ENCODE data around the gene CYTL1.

CYTL1 gene

DNA sequence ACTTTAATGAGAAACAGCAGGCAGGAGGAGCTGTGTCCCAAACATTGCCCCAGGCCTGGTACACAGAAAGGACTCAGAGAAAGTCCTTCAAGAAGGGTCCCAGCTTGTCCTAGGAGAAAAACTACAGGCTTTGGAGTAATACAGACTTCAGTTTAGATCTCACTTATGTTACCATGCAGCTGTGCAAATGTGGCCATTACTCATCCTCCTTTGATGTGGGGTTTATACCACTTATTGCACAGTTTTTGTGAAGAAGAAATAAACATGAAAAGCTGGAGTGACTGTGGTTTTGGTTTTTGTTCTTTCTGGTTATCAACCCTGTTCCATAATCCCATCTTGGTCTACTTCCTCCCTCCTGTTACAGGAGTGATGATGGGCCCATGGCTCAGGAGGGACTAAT is 8.1 kb upstream of the CYTL1 start:
- DNase-seq (ENCODE audit: low read depth) = no peak
- no peak overlapping the region for H3K4me3 ChIP-seq (ENCODE audit: low read depth, low read length)
- TF ChIP-seq, protein P1, sequence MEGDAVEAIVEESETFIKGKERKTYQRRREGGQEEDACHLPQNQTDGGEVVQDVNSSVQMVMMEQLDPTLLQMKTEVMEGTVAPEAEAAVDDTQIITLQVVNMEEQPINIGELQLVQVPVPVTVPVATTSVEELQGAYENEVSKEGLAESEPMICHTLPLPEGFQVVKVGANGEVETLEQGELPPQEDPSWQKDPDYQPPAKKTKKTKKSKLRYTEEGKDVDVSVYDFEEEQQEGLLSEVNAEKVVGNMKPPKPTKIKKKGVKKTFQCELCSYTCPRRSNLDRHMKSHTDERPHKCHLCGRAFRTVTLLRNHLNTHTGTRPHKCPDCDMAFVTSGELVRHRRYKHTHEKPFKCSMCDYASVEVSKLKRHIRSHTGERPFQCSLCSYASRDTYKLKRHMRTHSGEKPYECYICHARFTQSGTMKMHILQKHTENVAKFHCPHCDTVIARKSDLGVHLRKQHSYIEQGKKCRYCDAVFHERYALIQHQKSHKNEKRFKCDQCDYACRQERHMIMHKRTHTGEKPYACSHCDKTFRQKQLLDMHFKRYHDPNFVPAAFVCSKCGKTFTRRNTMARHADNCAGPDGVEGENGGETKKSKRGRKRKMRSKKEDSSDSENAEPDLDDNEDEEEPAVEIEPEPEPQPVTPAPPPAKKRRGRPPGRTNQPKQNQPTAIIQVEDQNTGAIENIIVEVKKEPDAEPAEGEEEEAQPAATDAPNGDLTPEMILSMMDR (IDR thresholded peaks at IDR 0.05; ENCODE audit: control insufficient read depth, extremely low read depth, insufficient read depth) = no peak

DNA sequence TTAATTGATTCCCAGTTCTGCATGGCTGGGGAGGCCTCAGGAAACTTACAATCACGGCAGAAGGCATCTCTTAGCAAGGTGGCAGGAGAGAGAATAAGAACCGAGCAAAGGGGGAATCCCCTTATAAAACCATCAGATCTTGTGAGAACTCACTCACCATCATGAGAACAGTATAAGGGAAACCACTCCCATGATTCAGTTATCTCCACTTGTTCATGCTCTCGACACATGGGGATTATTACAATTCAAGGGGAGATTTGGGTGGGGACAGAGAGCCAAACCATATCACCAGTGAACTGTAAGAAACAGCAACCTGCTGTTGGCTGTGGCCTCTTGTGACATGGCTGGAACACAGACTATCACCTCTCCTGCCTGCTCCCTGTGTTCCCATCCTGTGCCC is 7.1 kb upstream of the CYTL1 start:
- TF ChIP-seq, protein P1 (IDR thresholded peaks at IDR 0.05; ENCODE audit: control insufficient read depth, extremely low read depth, insufficient read depth) = no peak
- no peak overlapping the region for H3K4me3 ChIP-seq (ENCODE audit: low read depth, low read length)
- no peak for DNase-seq (ENCODE audit: low read depth)

DNA sequence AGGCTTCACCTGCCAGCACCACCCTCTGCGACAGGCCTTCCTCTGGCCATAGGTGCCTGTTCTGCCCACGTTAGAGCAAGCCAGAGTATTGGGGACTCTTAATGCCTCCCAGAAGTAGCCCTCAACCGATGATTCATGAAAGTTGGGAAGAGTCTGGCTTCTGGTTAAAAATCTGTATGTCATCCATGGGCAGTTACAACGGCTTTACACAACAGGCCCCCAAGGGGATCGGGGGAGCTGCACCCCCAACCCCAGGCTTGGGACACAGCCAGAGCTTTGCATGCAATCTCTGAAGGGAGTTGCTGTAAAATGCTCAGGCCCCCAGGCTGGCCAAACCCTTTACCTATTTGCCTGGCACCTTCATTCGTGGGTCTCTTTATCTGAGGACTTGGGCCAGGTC is 5.4 kb upstream of the CYTL1 start:
- TF ChIP-seq, protein P1 (IDR thresholded peaks at IDR 0.05; ENCODE audit: control insufficient read depth, extremely low read depth, insufficient read depth) = no peak
- no peak overlapping the region for H3K4me3 ChIP-seq (ENCODE audit: low read depth, low read length)
- DNase-seq (ENCODE audit: low read depth) = no peak

DNA sequence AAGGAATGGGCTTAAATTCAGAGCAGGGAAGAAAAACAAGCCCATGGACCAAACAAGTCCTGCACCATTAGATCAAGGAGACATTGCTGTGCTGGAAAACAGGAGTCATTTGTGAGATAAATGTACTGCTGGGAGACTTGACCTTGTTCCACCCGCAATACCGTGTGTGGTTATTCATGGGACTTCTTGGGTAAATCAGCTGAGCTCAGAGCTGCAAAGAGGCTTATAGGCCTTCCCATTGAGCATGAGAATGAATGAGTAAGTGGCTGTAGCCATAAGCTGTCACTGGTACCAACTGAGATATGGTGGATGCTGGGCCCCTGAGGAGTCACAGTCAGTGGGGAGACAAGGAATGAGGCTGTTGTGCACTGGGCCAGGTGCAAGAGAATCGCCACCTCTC is 2.3 kb upstream of the CYTL1 start:
- DNase-seq (ENCODE audit: low read depth) = no peak
- H3K4me3 ChIP-seq (ENCODE audit: low read depth, low read length) = no peak overlapping the region
- TF ChIP-seq, protein P1 (IDR thresholded peaks at IDR 0.05; ENCODE audit: control insufficient read depth, extremely low read depth, insufficient read depth) = no peak

DNA sequence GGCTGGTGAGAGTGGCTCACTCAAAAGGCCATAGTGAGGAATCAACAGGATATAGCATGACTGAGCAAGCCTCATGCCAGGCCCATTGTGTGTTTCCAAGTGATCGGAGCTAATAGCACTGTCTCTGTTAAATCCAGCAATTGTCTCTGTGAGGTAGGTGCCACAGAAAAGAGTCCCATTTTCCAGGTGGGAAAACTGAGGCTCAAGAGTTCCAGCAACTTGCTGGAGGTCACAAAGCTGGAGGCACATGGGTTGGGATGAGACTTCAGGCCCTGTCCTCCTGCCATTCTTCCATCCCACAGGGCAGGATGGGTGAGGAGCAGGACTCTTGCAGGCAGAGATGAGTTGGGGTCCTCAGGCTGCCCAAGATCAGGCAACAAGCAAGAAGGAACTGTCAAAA is 1.1 kb upstream of the CYTL1 start:
- TF ChIP-seq, protein P1 (IDR thresholded peaks at IDR 0.05; ENCODE audit: control insufficient read depth, extremely low read depth, insufficient read depth) = no peak
- no peak overlapping the region for H3K4me3 ChIP-seq (ENCODE audit: low read depth, low read length)
- no peak for DNase-seq (ENCODE audit: low read depth)

DNA sequence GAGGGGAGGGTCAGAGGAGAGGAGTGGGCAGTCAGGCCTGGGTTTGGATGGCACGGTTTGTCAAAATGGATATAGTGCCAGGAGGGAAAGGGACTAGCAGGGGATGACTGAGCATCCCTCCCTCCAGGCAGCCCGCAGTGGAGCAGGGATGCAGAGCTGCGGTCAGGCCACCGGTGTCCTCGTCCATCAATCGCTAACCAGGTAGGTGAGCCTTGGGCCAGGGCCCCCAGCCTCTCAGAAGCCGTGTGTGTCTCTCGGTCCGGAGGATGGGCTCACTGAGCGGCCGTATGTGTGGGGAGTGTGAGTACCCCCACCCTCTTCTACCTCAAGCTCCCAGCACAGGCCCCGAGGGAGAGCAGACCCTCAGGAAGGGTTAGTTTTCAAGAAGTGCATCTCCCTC is 538 bp upstream of the CYTL1 start:
- no peak overlapping the region for H3K4me3 ChIP-seq (ENCODE audit: low read depth, low read length)
- DNase-seq (ENCODE audit: low read depth) = no peak
- TF ChIP-seq, protein P1 (IDR thresholded peaks at IDR 0.05; ENCODE audit: control insufficient read depth, extremely low read depth, insufficient read depth) = no peak

DNA sequence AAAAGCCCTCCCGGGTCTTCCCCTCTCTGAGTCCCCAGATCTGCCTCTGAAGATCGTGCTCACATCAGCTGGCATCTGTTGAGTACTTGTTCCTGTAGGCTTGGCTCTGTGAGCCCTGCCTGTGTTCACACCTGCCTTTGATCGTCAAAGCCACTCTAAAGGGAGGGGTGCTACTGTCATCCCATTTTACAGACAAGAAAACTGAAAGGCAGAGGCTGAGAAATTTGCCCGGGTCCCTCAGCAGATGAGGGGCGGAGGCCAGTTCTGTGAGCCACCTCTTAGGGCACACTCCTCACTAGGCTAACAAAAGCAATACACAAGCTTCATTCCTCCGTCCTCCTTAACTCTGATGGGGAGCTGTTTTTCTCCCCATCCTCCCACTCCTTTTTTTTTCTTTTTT is 655 bp downstream of the CYTL1 start:
- no peak overlapping the region for H3K4me3 ChIP-seq (ENCODE audit: low read depth, low read length)
- no peak for DNase-seq (ENCODE audit: low read depth)
- TF ChIP-seq, protein P1 (IDR thresholded peaks at IDR 0.05; ENCODE audit: control insufficient read depth, extremely low read depth, insufficient read depth) = no peak
